WTC11 (cell line): ENCODE data around the gene EIF4G1. TPM values are rescaled to one million over a fixed set of nuclear protein-coding genes. Genes with fewer than 3 reads are reported as not detected.
A peak's percentile ranks its signal among the peaks of the same experiment; 100 is the strongest.
"Not testable (repeated sequence)": the region's sequence is repeated elsewhere in the genome, so short reads cannot be mapped to it uniquely, and the experiment has no call there.

ENCODE experiments used
- ATAC-seq: fragments of 200-7000 bp; cut with Tn5 transposase; 2 replicates; pipeline ENCODE4 v1.10.0; 2021; ENCODE audit warnings: mild to moderate bottlenecking, moderate library complexity
- Bru-seq: library from RNA; stranded (reverse); fragments of 400-500 nt; gene quantifications from one replicate; lab custom pipeline; 2021; lab: Mats Ljungman, UMichigan
- CTCF ChIA-PET: fragments of 300-600 bp; sonication (Branson Sonifier 250); formaldehyde crosslinking; loops from one replicate; lab custom pipeline; 2021; ENCODE audit warnings: antibody characterized with exemption; lab: Charles Lee
- POLR2A ChIA-PET: fragments of 350-600 bp; sonication (Branson Sonifier 250); formaldehyde crosslinking; loops from one replicate; lab custom pipeline; 2021; ENCODE audit warnings: antibody characterized with exemption; lab: Charles Lee
- DNase-seq: peaks from one replicate; pipeline ENCODE4 v3.0.0; 2021; ENCODE audit warnings: low spot score
- H3K27ac Mint-ChIP-seq: 2 replicates; pipeline ENCODE4 v1.8.0; 2021; ENCODE audit warnings: mixed read lengths
- H3K27me3 Mint-ChIP-seq: 2 replicates; pipeline ENCODE4 v1.8.0; 2021; ENCODE audit warnings: low read depth, mild to moderate bottlenecking, moderate library complexity, mixed read lengths
- H3K36me3 Mint-ChIP-seq: 2 replicates; pipeline ENCODE4 v1.8.0; 2021; ENCODE audit warnings: mixed read lengths
- H3K4me1 Mint-ChIP-seq: 2 replicates; pipeline ENCODE4 v1.8.0; 2022; ENCODE audit warnings: mixed read lengths
- H3K4me3 Mint-ChIP-seq: 2 replicates; pipeline ENCODE4 v1.8.0; 2021; ENCODE audit warnings: mild to moderate bottlenecking, moderate library complexity, mixed read lengths
- H3K9me3 Mint-ChIP-seq: 2 replicates; pipeline ENCODE4 v1.8.0; 2021; ENCODE audit warnings: mixed read lengths
- AFF4 ChIP-seq: sonication (generic); formaldehyde crosslinking; IDR thresholded peaks from 2 replicates; pipeline ENCODE4 v1.8.1; 2023; ENCODE audit warnings: mild to moderate bottlenecking, missing genetic modification reagents, borderline replicate concordance
- AR ChIP-seq: fragments of 250-450 bp; sonication (Bioruptor Pico); IDR thresholded peaks from 2 replicates; pipeline ENCODE4 v1.9.0; 2021; ENCODE audit warnings: mild to moderate bottlenecking
- ARID4B ChIP-seq: sonication (generic); formaldehyde crosslinking; IDR thresholded peaks from 2 replicates; pipeline ENCODE4 v1.8.0; 2023; ENCODE audit warnings: missing genetic modification reagents, mild to moderate bottlenecking, borderline replicate concordance
- CDX4 ChIP-seq: fragments of 250-450 bp; sonication (Bioruptor Pico); IDR thresholded peaks from 2 replicates; pipeline ENCODE4 v1.9.0; 2021; ENCODE audit warnings: moderate library complexity, mild to moderate bottlenecking, inconsistent platforms, borderline replicate concordance
- CREM ChIP-seq: sonication (generic); formaldehyde crosslinking; IDR thresholded peaks from 2 replicates; pipeline ENCODE4 v1.8.1; 2022; ENCODE audit warnings: mild to moderate bottlenecking, missing genetic modification reagents, moderate library complexity
- FOXK1 ChIP-seq: sonication (generic); formaldehyde crosslinking; IDR thresholded peaks from 2 replicates; pipeline ENCODE4 v1.8.0; 2022; ENCODE audit warnings: mild to moderate bottlenecking, moderate library complexity, missing genetic modification reagents
- HMGXB4 ChIP-seq: sonication (generic); formaldehyde crosslinking; IDR thresholded peaks from 2 replicates; pipeline ENCODE4 v1.8.1; 2023; ENCODE audit warnings: mild to moderate bottlenecking, moderate library complexity, missing genetic modification reagents
- MAX ChIP-seq: sonication (generic); formaldehyde crosslinking; IDR thresholded peaks from 2 replicates; pipeline ENCODE4 v1.8.0; 2022; ENCODE audit warnings: mild to moderate bottlenecking, missing genetic modification reagents
- NFE2L1 ChIP-seq: sonication (generic); formaldehyde crosslinking; IDR thresholded peaks from 2 replicates; pipeline ENCODE4 v1.8.1; 2023; ENCODE audit warnings: missing genetic modification reagents
- SP1 ChIP-seq: sonication (generic); formaldehyde crosslinking; conservative IDR thresholded peaks from 2 replicates; pipeline ENCODE4 v1.8.1; 2022; ENCODE audit warnings: missing genetic modification reagents
- TCF7 ChIP-seq: sonication (generic); formaldehyde crosslinking; IDR thresholded peaks from 2 replicates; pipeline ENCODE4 v1.8.0; 2022; ENCODE audit warnings: mild to moderate bottlenecking, low read depth, missing genetic modification reagents, moderate library complexity
- USF1 ChIP-seq: sonication (generic); formaldehyde crosslinking; IDR thresholded peaks from 2 replicates; pipeline ENCODE4 v1.8.0; 2022; ENCODE audit warnings: mild to moderate bottlenecking, missing genetic modification reagents
- USF2 ChIP-seq: sonication (generic); formaldehyde crosslinking; IDR thresholded peaks from 2 replicates; pipeline ENCODE4 v1.8.1; 2023; ENCODE audit warnings: mild to moderate bottlenecking, missing genetic modification reagents, moderate library complexity
- ZNF121 ChIP-seq: sonication (generic); formaldehyde crosslinking; IDR thresholded peaks from 2 replicates; pipeline ENCODE4 v1.8.0; 2023; ENCODE audit warnings: missing genetic modification reagents
- long read RNA-seq, 3 experiments: library from RNA in 1 of 3; library from capped mRNA in 1 of 3; library from polyadenylated mRNA in 1 of 3; unstranded in 2 of 3; stranded (forward) in 1 of 3; transcript quantifications; one replicate each; pipeline ENCODE4 v2.0.0, GENCODE V29; 2021
- total RNA-seq: library from RNA; stranded (reverse); gene quantifications from 3 replicates; pipeline ENCODE4 v1.2.3, GENCODE V29; 2021

The EIF4G1 gene
- total RNA-seq (411 to 557 TPM (median 439 TPM) in 3 replicates), Bru-seq, nascent RNA (percentile 90 among the genes with signal in this experiment)
- long read RNA-seq, experiment 1, full-length matches to known transcripts = 757 of 1,926 reads
- long read RNA-seq, experiment 1, partial matches to known transcripts = 477 of 1,926 reads
- long read RNA-seq, experiment 1, other reads (novel, unspliced or antisense) = 692 of 1,926 reads
- long read RNA-seq, experiment 2, full-length matches to known transcripts = 33 of 313 reads
- long read RNA-seq, experiment 2, partial matches to known transcripts = 211 of 313 reads
- long read RNA-seq, experiment 2, other reads (novel, unspliced or antisense) = 69 of 313 reads
- long read RNA-seq, experiment 3, partial matches to known transcripts = 10 of 12 reads
- long read RNA-seq, experiment 3, other reads (novel, unspliced or antisense) = 2 of 12 reads

- H3K4me1 Mint-ChIP-seq = peaks cover 24% of the 10 kb centered on the region
- H3K27ac Mint-ChIP-seq = peak within 1 kb of the TSS; percentile 98
- DNase-seq (peak; percentile 89), ATAC-seq (peak; percentile 79)
- POLR2A ChIA-PET = no interaction called here
- H3K9me3 Mint-ChIP-seq = no peaks in the 10 kb centered on the region
- peak within 1 kb of the TSS; percentile 79 for H3K4me3 Mint-ChIP-seq
- TF ChIP-seq TCF7 (CRISPR knock-in tag) = no peak
- 0 out of 2 replicates have a peak, but pooled peaks have one; percentile 3 for TF ChIP-seq HMGXB4 (CRISPR knock-in tag)
- no peak for TF ChIP-seq NFE2L1
- TF ChIP-seq USF2 (CRISPR knock-in tag) = peak; percentile 98
- peak; percentile 55 for TF ChIP-seq FOXK1 (CRISPR knock-in tag)
- peak; percentile 69; the same call in 1 of the 2 replicates for TF ChIP-seq MAX (CRISPR knock-in tag)
- TF ChIP-seq USF1 = peak; percentile 97
- TF ChIP-seq AFF4 (CRISPR knock-in tag) = no peak
- TF ChIP-seq SP1 (CRISPR knock-in tag) = peak; percentile 85
- H3K27me3 Mint-ChIP-seq = no peaks in the 10 kb centered on the region
- H3K36me3 Mint-ChIP-seq = peaks cover 27% of the 10 kb centered on the region
- CTCF ChIA-PET = no interaction called here
Observed at GRCh38 chr3:184314363-184314699, at the start of gene EIF4G1. TSS of gene EIF4G1 (plus strand) at chr3:184314606. CDS start at chr3:184315797, 1,191 bp downstream.

GRCh38 chr3:184267249-184267648 is 47.2 kb upstream of the EIF4G1 start:
- peaks cover 43% of the 10 kb centered on the region for H3K27me3 Mint-ChIP-seq
- ATAC-seq, H3K36me3 Mint-ChIP-seq, CTCF ChIA-PET, H3K4me1 Mint-ChIP-seq, H3K27ac Mint-ChIP-seq, H3K4me3 Mint-ChIP-seq, DNase-seq, H3K9me3 Mint-ChIP-seq, POLR2A ChIA-PET: not testable (repeated sequence)

- peaks cover 5% of the 10 kb centered on the region for H3K4me1 Mint-ChIP-seq
- H3K27ac Mint-ChIP-seq = no peak overlapping the region
- CTCF ChIA-PET = interaction anchor here (1.1 kb wide), 1 partner anchor 13 kb away, joined by 3 read pairs; no protein-coding TSS in a partner anchor
- no peaks in the 10 kb centered on the region for H3K36me3 Mint-ChIP-seq
- peaks cover 3% of the 10 kb centered on the region for H3K9me3 Mint-ChIP-seq
- H3K27me3 Mint-ChIP-seq = peaks cover 47% of the 10 kb centered on the region
- POLR2A ChIA-PET = no interaction called here
- no peak overlapping the region for H3K4me3 Mint-ChIP-seq
- ATAC-seq (no peak), DNase-seq (no peak)
- TF ChIP-seq AR (CRISPR knock-in tag) = no peak
- no peak for TF ChIP-seq CDX4 (CRISPR knock-in tag)
- no peak for TF ChIP-seq CREM (CRISPR knock-in tag)
- no peak for TF ChIP-seq ZNF121 (CRISPR knock-in tag)
- no peak for TF ChIP-seq ARID4B (CRISPR knock-in tag)
Observed at GRCh38 chr3:184272269-184272668, 42.1 kb upstream of the EIF4G1 start.
